Urinary bladder (tissue), 4 donors: ENCODE results near the gene CEP192. TPM values are rescaled to one million over a fixed set of nuclear protein-coding genes. Genes with fewer than 3 reads are reported as not detected.

Experiments used
- DNase-seq: peaks from one replicate; pipeline ENCODE4 v3.0.0-alpha.2; 2015; ENCODE audit errors: extremely low spot score
- H3K27ac ChIP-seq: one replicate; pipeline ENCODE4 v1.5.1; 2013; ENCODE audit warnings: low read depth, mild to moderate bottlenecking, moderate library complexity
- H3K36me3 ChIP-seq: one replicate; pipeline ENCODE4 v1.6.1; 2013; ENCODE audit warnings: mild to moderate bottlenecking, moderate library complexity; ENCODE audit not compliant: insufficient read depth
- H3K4me1 ChIP-seq: one replicate; pipeline ENCODE4 v1.6.1; 2013; ENCODE audit warnings: mild to moderate bottlenecking, moderate library complexity; ENCODE audit not compliant: insufficient read depth
- H3K4me3 ChIP-seq: one replicate; pipeline ENCODE4 v1.5.1; 2013; ENCODE audit warnings: low read depth, low read length
- WGBS: extraction: QIAGEN DNeasy Blood & Tissue Kit; methylation state at CpG from one replicate; pipeline ENCODE4 v1.1.7; 2013; 5-methylcytosine and 5-hydroxymethylcytosine counted together
- polyA plus RNA-seq: library from polyadenylated mRNA; stranded (reverse); fragments of 200-250 nt; gene quantifications from one replicate; pipeline ENCODE4 v1.2.3, GENCODE V29; 2013
- total RNA-seq: library from RNA; depleted of rRNA; stranded (reverse); fragments of >200 nt; gene quantifications from one replicate; pipeline ENCODE4 v1.2.3, GENCODE V29; 2014
- donor health status: healthy with polysubstance abuse.
- donor health status: healthy.

Gene CEP192, protein sequence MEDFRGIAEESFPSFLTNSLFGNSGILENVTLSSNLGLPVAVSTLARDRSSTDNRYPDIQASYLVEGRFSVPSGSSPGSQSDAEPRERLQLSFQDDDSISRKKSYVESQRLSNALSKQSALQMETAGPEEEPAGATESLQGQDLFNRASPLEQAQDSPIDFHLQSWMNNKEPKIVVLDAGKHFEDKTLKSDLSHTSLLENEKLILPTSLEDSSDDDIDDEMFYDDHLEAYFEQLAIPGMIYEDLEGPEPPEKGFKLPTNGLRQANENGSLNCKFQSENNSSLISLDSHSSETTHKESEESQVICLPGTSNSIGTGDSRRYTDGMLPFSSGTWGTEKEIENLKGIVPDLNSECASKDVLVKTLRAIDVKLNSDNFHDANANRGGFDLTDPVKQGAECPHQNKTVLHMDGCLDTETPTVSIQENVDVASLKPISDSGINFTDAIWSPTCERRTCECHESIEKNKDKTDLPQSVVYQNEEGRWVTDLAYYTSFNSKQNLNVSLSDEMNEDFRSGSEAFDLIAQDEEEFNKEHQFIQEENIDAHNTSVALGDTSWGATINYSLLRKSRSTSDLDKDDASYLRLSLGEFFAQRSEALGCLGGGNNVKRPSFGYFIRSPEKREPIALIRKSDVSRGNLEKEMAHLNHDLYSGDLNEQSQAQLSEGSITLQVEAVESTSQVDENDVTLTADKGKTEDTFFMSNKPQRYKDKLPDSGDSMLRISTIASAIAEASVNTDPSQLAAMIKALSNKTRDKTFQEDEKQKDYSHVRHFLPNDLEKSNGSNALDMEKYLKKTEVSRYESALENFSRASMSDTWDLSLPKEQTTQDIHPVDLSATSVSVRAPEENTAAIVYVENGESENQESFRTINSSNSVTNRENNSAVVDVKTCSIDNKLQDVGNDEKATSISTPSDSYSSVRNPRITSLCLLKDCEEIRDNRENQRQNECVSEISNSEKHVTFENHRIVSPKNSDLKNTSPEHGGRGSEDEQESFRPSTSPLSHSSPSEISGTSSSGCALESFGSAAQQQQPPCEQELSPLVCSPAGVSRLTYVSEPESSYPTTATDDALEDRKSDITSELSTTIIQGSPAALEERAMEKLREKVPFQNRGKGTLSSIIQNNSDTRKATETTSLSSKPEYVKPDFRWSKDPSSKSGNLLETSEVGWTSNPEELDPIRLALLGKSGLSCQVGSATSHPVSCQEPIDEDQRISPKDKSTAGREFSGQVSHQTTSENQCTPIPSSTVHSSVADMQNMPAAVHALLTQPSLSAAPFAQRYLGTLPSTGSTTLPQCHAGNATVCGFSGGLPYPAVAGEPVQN (N-terminal part only)
- total RNA-seq (69.8 TPM), polyA plus RNA-seq (12.8 TPM)

- Histone ChIP-seq H3K36me3 (no peaks in the 10 kb centered on the region), H3K27ac (peak within 1 kb of the TSS; percentile 15), H3K4me1 (no peaks in the 10 kb centered on the region), H3K4me3 (peak within 1 kb of the TSS; percentile 61)
- DNase-seq = peak; percentile 97
- under 1% methylated on average over 73 of the region's 73 CpGs for WGBS
These were observed at the start of gene CEP192 for GRCh38 chr18:12990967-12991820. Gene CEP192, plus strand, starts transcription at chr18:12991362. Its CDS starts 8,063 bp downstream, at chr18:12999425.

DNA sequence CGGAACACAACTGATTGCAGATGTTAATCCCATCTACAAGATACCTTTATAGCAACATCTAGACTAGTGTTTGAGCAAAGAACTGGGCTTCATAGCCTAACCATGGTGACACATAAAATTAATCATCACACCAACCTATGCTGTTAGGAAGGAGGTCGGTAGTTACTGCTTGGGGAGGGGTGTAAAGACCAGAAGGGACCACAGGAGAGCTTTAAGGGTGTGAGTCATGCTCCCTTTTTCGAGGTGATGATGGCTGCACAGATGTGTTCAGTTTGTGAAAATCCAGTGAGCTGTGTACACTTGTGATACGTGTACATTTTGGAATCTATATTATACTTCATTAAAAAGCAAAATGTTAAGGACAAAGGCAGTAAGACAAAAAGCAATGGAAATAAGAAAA, 47.9 kb upstream of the CEP192 start:
- 58% methylated on average over 4 of the region's 4 CpGs for WGBS
- DNase-seq = no peak
- Histone ChIP-seq H3K36me3 (no peaks in the 10 kb centered on the region), H3K4me1 (no peaks in the 10 kb centered on the region), H3K27ac (no peak overlapping the region), H3K4me3 (no peak overlapping the region)

DNA sequence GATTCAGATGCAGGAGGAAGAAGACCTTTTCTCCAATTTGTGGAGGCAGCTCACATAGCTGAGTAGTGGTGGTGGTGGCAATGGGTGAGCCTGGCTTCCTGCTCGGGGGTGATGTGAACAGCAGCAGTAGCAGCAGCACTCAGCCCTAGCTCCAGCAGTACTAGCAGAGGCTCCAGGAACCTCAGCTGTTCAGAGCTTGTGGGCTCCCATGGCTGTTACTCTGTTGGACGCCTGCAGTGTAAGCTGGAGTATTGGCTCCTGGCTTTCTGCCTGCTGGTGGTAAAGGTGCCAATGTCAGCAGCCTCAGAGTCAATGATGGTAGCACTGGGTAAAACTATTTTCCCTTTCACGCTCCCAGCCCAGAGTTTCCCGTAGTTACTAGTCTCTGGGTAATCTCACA, 46.5 kb upstream of the CEP192 start:
- Histone ChIP-seq H3K4me1 (no peaks in the 10 kb centered on the region), H3K36me3 (no peaks in the 10 kb centered on the region), H3K27ac (no peak overlapping the region), H3K4me3 (no peak overlapping the region)
- no peak for DNase-seq
- 44% methylated on average over 4 of the region's 4 CpGs for WGBS

GRCh38 chr18:12946549-12947284, 44.4 kb upstream of the CEP192 start:
- WGBS = 7% methylated on average over 15 of the region's 15 CpGs
- Histone ChIP-seq H3K4me3 (peak overlapping the region; percentile 44), H3K36me3 (no peaks in the 10 kb centered on the region), H3K27ac (peak overlapping the region; percentile 86), H3K4me1 (no peaks in the 10 kb centered on the region)
- DNase-seq = peak; percentile 25

- DNase-seq = peak; percentile 94
- WGBS = 1% methylated on average over 58 of the region's 58 CpGs
- no peaks in the 10 kb centered on the region for H3K36me3 ChIP-seq
- no peaks in the 10 kb centered on the region for H3K4me1 ChIP-seq
- H3K4me3 ChIP-seq = peak within 1 kb of the TSS; percentile 52
- H3K27ac ChIP-seq = peak within 1 kb of the TSS; percentile 89
These were observed 43.7 kb upstream of the CEP192 start, which contains the start of gene SEH1L for GRCh38 chr18:12947285-12948049. Gene SEH1L, plus strand, starts transcription at chr18:12948011. Its CDS starts 111 bp downstream, at chr18:12948122.

DNA sequence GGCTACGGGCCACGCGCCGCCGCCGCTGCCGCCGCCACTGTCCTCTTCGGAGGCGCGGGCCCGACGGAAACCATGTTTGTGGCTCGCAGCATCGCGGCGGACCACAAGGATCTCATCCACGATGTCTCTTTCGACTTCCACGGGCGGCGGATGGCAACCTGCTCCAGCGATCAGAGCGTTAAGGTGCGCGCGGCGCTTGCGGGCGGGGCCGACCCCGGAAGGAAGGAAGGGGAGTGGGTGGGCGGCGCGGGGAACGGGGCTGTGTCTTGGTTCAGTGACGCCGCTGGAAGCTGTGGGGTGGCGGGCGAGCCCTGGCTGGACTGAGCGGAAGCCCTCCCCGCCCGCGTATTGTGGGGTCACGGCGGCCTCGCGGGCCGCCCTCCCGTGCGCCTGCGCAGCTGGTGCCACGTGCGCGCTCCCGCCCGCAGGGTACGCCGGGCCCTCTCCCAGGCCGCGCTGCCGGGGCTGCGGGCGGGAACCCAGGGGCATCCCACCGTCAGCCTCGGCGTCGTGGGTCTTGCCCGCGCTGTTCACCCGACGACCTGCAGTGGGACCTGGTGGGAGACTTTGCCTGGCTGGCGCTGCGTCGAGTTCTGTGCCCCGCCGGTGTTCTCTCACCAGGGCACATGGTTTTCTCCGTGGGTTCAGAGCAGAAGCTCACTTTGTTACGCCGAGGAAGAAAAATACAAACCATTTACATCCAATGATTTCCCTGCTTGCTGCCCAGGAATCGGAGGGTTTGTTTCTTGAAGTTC, 42.9 kb upstream of the CEP192 start:
- no peaks in the 10 kb centered on the region for H3K4me1 ChIP-seq
- H3K4me3 ChIP-seq = peak overlapping the region; percentile 52
- no peaks in the 10 kb centered on the region for H3K36me3 ChIP-seq
- peak; percentile 85 for DNase-seq
- H3K27ac ChIP-seq = peak overlapping the region; percentile 89
- 1% methylated on average over 81 of the region's 81 CpGs for WGBS

DNA sequence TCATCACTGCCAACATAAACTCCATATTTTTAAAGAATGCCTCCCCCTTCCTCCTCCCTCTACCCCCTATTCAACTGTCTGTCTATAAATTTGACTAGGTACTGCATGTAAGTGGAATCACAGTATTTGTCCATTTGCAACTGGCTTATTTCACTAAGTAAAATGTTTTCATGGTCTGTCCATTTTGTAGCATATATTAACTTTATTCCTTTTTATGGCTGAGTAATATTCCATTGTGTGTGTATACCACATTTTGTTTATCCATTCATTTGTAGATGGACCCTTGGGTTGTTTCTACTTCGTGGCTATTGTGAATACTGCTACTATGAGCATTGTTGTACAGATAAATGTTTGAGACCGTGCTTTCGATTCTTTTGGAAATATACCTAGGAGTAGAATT, 32.7 kb upstream of the CEP192 start:
- H3K27ac ChIP-seq = no peak overlapping the region
- WGBS = 99% methylated on average over 3 of the region's 3 CpGs
- no peak overlapping the region for H3K4me3 ChIP-seq
- H3K36me3 ChIP-seq = no peaks in the 10 kb centered on the region
- H3K4me1 ChIP-seq = no peaks in the 10 kb centered on the region
- DNase-seq = no peak

GRCh38 chr18:12960395-12960794, 30.8 kb upstream of the CEP192 start:
- no peaks in the 10 kb centered on the region for H3K36me3 ChIP-seq
- H3K27ac ChIP-seq = no peak overlapping the region
- WGBS = 59% methylated on average over 2 of the region's 2 CpGs
- H3K4me3 ChIP-seq = no peak overlapping the region
- no peaks in the 10 kb centered on the region for H3K4me1 ChIP-seq
- no peak for DNase-seq

- no peak overlapping the region for H3K27ac ChIP-seq
- WGBS = 58% methylated on average over 6 of the region's 6 CpGs
- no peak overlapping the region for H3K4me3 ChIP-seq
- no peaks in the 10 kb centered on the region for H3K4me1 ChIP-seq
- no peaks in the 10 kb centered on the region for H3K36me3 ChIP-seq
- peak; percentile 11 for DNase-seq
These were observed 30.2 kb upstream of the CEP192 start for GRCh38 chr18:12960853-12961397.

DNA sequence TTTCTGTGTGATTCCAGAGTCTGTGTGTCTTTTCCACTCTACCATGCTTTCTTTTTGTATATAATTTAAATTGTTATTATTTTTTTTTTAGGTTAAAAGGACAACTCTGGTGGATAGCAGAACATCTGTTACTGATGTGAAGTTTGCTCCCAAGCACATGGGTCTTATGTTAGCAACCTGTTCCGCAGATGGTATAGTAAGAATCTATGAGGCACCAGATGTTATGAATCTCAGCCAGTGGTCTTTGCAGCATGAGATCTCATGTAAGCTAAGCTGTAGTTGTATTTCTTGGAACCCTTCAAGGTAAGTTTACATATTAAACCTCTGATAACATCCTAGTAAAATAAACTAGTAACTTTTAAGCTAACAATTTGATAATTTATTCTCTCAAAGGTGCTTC, 28.1 kb upstream of the CEP192 start:
- WGBS = 82% methylated on average over 1 of the region's 1 CpG
- Histone ChIP-seq H3K27ac (no peak overlapping the region), H3K36me3 (no peaks in the 10 kb centered on the region), H3K4me1 (no peaks in the 10 kb centered on the region), H3K4me3 (no peak overlapping the region)
- DNase-seq = no peak

- H3K36me3 ChIP-seq = no peaks in the 10 kb centered on the region
- 93% methylated on average over 4 of the region's 4 CpGs for WGBS
- H3K4me3 ChIP-seq = no peak overlapping the region
- no peak for DNase-seq
- no peaks in the 10 kb centered on the region for H3K4me1 ChIP-seq
- H3K27ac ChIP-seq = no peak overlapping the region
These were observed 23.0 kb upstream of the CEP192 start for GRCh38 chr18:12968115-12968514.
